ENCODE results near the gene MSL2.
"Not testable (repeated sequence)": the region's sequence is repeated elsewhere in the genome, so short reads cannot be mapped to it uniquely, and the experiment has no call there.

MSL2 gene

GRCh38 chr3:136141291-136141785, 54.8 kb downstream of the MSL2 start:
- no peak for DNase-seq

- DNase-seq: no peak
Measured at GRCh38 chr3:136136454-136136853, 59.7 kb downstream of the MSL2 start.

GRCh38 chr3:136135039-136135802, 60.9 kb downstream of the MSL2 start:
- DNase-seq: no peak

- no peak for DNase-seq
Measured at GRCh38 chr3:136134091-136134490, 62.0 kb downstream of the MSL2 start.

DNA sequence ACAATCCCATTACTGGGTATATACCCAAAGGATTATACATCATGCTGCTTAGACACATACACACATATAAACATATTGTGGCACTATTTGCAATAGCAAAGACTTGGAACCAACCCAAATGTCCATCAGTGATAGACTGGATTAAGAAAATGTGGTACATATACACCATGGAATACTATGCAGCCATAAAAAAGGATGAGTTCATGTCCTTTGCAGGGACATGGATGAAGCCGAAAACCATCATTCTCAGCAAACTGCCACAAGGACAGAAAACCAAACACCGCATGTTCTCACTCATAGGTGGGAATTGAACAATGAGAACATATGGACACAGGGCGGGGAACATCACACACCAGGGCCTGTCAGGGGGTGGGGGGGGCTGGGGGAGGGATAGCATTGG, 64.5 kb downstream of the MSL2 start:
- DNase-seq: not testable (repeated sequence)

- DNase-seq: no peak
Measured at GRCh38 chr3:136122006-136122405, 74.1 kb downstream of the MSL2 start.

- no peak for DNase-seq
Measured at GRCh38 chr3:136120373-136121348, 75.5 kb downstream of the MSL2 start.

- not testable (repeated sequence) for DNase-seq
Measured at GRCh38 chr3:136119783-136120182, 76.4 kb downstream of the MSL2 start.

- DNase-seq: not testable (repeated sequence)
Measured at GRCh38 chr3:136119332-136119731, 76.8 kb downstream of the MSL2 start.

DNA sequence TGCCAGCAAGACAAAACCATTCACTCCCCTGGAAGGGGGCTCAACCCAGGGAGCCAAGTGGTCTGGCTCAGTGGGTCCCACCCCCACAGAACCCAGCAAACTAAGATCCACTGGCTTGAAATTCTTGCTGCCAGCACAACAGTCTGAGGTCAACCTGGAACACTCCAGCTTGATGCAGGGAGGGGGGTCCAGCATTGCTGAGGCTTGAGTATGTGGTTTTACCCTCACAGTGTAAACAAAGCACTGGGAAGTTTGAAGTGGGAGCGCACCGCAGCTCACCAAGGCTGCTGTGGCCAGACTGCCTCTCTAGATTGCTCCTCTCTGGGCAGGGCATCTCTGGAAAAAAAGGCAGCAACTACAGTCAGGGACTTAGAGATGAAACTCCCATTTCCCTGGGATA, 81.7 kb downstream of the MSL2 start:
- DNase-seq: no peak

GRCh38 chr3:136110481-136110880, 85.7 kb downstream of the MSL2 start:
- no peak for DNase-seq

DNA sequence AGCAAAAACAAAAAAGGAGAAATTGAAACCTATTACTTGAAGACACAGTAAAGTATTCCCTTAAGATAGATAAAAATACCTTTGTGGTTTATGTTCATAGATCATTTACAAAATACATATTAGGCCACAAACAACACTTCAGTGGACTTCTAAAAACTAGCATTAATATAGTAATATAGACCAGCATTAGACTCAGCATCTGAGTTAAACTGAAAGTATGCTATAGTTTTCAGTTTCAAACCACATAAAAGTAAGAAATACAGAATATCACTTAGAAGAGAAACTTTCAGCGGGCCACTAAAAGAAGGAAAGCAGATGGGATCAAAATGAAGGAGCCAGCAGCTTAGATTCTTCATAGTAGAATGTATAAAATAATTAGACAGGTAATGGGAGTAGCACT, 86.6 kb downstream of the MSL2 start:
- no peak for DNase-seq

DNA sequence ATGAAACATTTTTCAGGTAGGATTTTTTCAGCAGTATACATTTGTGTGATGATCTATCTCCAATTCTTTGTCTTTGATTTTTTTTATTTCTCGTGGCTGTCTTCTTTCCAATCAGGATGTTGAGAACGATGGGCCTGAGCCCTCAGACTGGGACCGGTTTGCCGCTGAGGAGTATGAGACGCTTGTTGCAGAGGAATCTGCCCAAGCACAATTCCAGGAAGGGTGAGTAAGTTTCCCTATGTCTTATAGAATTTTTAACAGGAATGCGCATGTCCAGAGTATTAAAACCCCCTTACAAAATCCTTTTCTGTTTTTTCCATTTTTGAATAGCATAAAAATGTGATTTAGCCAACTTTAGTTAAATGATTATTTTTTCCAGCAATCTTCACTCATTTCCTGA, 90.0 kb downstream of the MSL2 start:
- DNase-seq: no peak

- no peak for DNase-seq
Measured at GRCh38 chr3:136105044-136105443, 91.1 kb downstream of the MSL2 start.
